ENCODE data around the gene PLA2G4C. TPM values are rescaled to one million over a fixed set of nuclear protein-coding genes. Genes with fewer than 3 reads are reported as not detected.

The PLA2G4C gene, protein sequence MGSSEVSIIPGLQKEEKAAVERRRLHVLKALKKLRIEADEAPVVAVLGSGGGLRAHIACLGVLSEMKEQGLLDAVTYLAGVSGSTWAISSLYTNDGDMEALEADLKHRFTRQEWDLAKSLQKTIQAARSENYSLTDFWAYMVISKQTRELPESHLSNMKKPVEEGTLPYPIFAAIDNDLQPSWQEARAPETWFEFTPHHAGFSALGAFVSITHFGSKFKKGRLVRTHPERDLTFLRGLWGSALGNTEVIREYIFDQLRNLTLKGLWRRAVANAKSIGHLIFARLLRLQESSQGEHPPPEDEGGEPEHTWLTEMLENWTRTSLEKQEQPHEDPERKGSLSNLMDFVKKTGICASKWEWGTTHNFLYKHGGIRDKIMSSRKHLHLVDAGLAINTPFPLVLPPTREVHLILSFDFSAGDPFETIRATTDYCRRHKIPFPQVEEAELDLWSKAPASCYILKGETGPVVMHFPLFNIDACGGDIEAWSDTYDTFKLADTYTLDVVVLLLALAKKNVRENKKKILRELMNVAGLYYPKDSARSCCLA
- 0.70 and 0.99 TPM in 2 replicates for total RNA-seq

GRCh38 chr19:48110350-48110966 is at the start of gene PLA2G4C:
PLA2G4C (minus strand) TSS chr19:48110817; CDS start chr19:48106529, 4,288 bp downstream.

GRCh38 chr19:48043675-48044258 is 66.8 kb downstream of the PLA2G4C start, which contains the start of gene CABP5:
CABP5 (minus strand) TSS chr19:48044079; CDS start chr19:48043922, 157 bp downstream.

Other genes with a start within 250 kb of the PLA2G4C start
- gene SULT2A1, start 224.5 kb downstream of the PLA2G4C start, total RNA-seq = not detected in 2 replicates
- gene BSPH1, start 118.6 kb downstream of the PLA2G4C start, total RNA-seq = not detected in 2 replicates
- gene ELSPBP1, start 116.2 kb downstream of the PLA2G4C start, total RNA-seq = not detected in 2 replicates
- not detected in 2 replicates for gene CABP5, start 66.7 kb downstream of the PLA2G4C start, total RNA-seq
- 30.8 and 66.1 TPM in 2 replicates for gene LIG1, start 59.5 kb upstream of the PLA2G4C start, total RNA-seq
- 1.7 and 2.3 TPM in 2 replicates for gene ZSWIM9, start 59.9 kb upstream of the PLA2G4C start, total RNA-seq
- gene CARD8, start 145.1 kb upstream of the PLA2G4C start, total RNA-seq = 4.9 and 5.2 TPM in 2 replicates
- gene ZNF114, start 159.3 kb upstream of the PLA2G4C start, total RNA-seq = 0.72 and 1.7 TPM in 2 replicates
- gene EMP3, start 214.7 kb upstream of the PLA2G4C start, total RNA-seq = 54.1 and 100.0 TPM in 2 replicates